Activated T-cell treated with anti-CD3 and anti-CD28 coated beads, Interleukin-2, amount 50 U/mL, for 4 hours (primary cell): ENCODE results near the gene AHCYL2. TPM values are rescaled to one million over a fixed set of nuclear protein-coding genes. Genes with fewer than 3 reads are reported as not detected.
"Not testable (repeated sequence)": the region's sequence is repeated elsewhere in the genome, so short reads cannot be mapped to it uniquely, and the experiment has no call there.

Experiments
- ATAC-seq, 2 donors: fragments of 200-7000 bp; cut with Tn5 transposase; one replicate each; pipeline ENCODE4 v1.10.0; 2021
- DNase-seq: peaks from one replicate; pipeline ENCODE4 v3.0.0-alpha.2; 2020
- H3K27me3 Mint-ChIP-seq: one replicate; pipeline ENCODE4 v1.8.0; 2021; ENCODE audit warnings: low read depth, mixed read lengths
- H3K36me3 Mint-ChIP-seq: one replicate; pipeline ENCODE4 v1.8.0; 2022; ENCODE audit warnings: mixed read lengths; ENCODE audit not compliant: insufficient read depth
- H3K4me1 Mint-ChIP-seq: one replicate; pipeline ENCODE4 v1.8.0; 2021; ENCODE audit warnings: low read depth, mixed read lengths
- H3K4me3 Mint-ChIP-seq: one replicate; pipeline ENCODE4 v1.8.0; 2021; ENCODE audit warnings: mild to moderate bottlenecking, moderate library complexity, mixed read lengths
- H3K9me3 Mint-ChIP-seq: one replicate; pipeline ENCODE4 v1.8.0; 2021; ENCODE audit warnings: mixed read lengths
- total RNA-seq, 3 donors: library from RNA; stranded (reverse); gene quantifications; one replicate each; pipeline ENCODE4 v1.2.1, GENCODE V29; 2021

AHCYL2 gene
- total RNA-seq, 3 donors from 2014 or later: 6.0 to 7.2 (median 6.5) TPM

GRCh38 chr7:129247087-129247486 lies 22.3 kb downstream of the AHCYL2 start:
- Mint-ChIP-seq H3K4me3 (no peak overlapping the region), H3K36me3 (peaks cover 15% of the 10 kb centered on the region), H3K27me3 (no peaks in the 10 kb centered on the region), H3K9me3 (peaks cover 4% of the 10 kb centered on the region), H3K4me1 (peaks cover 5% of the 10 kb centered on the region)
- ATAC-seq (no peak), DNase-seq (no peak)

- H3K27me3 Mint-ChIP-seq: no peaks in the 10 kb centered on the region
- H3K9me3 Mint-ChIP-seq: no peaks in the 10 kb centered on the region
- no peak for ATAC-seq
- peaks cover 2% of the 10 kb centered on the region for H3K36me3 Mint-ChIP-seq
- no peak overlapping the region for H3K4me3 Mint-ChIP-seq
- peaks cover 5% of the 10 kb centered on the region for H3K4me1 Mint-ChIP-seq
- DNase-seq: no peak
Observed at GRCh38 chr7:129252128-129252527, 27.3 kb downstream of the AHCYL2 start.

GRCh38 chr7:129252603-129253002 lies 27.8 kb downstream of the AHCYL2 start:
- ATAC-seq, H3K4me3 Mint-ChIP-seq, DNase-seq, H3K27me3 Mint-ChIP-seq, H3K4me1 Mint-ChIP-seq, H3K9me3 Mint-ChIP-seq, H3K36me3 Mint-ChIP-seq: not testable (repeated sequence)

- no peak for ATAC-seq
- no peak for DNase-seq
- Mint-ChIP-seq H3K9me3 (no peaks in the 10 kb centered on the region), H3K36me3 (no peaks in the 10 kb centered on the region), H3K4me3 (no peak overlapping the region), H3K27me3 (no peaks in the 10 kb centered on the region), H3K4me1 (peaks cover 20% of the 10 kb centered on the region)
Observed at GRCh38 chr7:129255800-129256199, 31.0 kb downstream of the AHCYL2 start.

GRCh38 chr7:129256221-129256620 lies 31.4 kb downstream of the AHCYL2 start:
- Mint-ChIP-seq H3K4me1 (peaks cover 20% of the 10 kb centered on the region), H3K9me3 (no peaks in the 10 kb centered on the region)
- ATAC-seq: no peak

GRCh38 chr7:129257168-129257567 lies 32.3 kb downstream of the AHCYL2 start:
- DNase-seq: no peak
- no peak overlapping the region for H3K4me3 Mint-ChIP-seq
- no peaks in the 10 kb centered on the region for H3K36me3 Mint-ChIP-seq
- H3K9me3 Mint-ChIP-seq: no peaks in the 10 kb centered on the region
- no peaks in the 10 kb centered on the region for H3K27me3 Mint-ChIP-seq
- peaks cover 19% of the 10 kb centered on the region for H3K4me1 Mint-ChIP-seq
- ATAC-seq: no peak

More at GRCh38 chr7:129256221-129256620, 31.4 kb downstream of the AHCYL2 start:
- DNase-seq: no peak
- H3K4me3 Mint-ChIP-seq: no peak overlapping the region
- H3K27me3 Mint-ChIP-seq: no peaks in the 10 kb centered on the region
- no peaks in the 10 kb centered on the region for H3K36me3 Mint-ChIP-seq

- H3K9me3 Mint-ChIP-seq: no peaks in the 10 kb centered on the region
- H3K4me3 Mint-ChIP-seq: peak overlapping the region; percentile 25
- H3K27me3 Mint-ChIP-seq: no peaks in the 10 kb centered on the region
- DNase-seq: no peak
- no peak for ATAC-seq
- peaks cover 25% of the 10 kb centered on the region for H3K4me1 Mint-ChIP-seq
- no peaks in the 10 kb centered on the region for H3K36me3 Mint-ChIP-seq
Observed at GRCh38 chr7:129258649-129259389, 34.0 kb downstream of the AHCYL2 start.

GRCh38 chr7:129262324-129262723 lies 37.5 kb downstream of the AHCYL2 start:
- Mint-ChIP-seq H3K36me3 (no peaks in the 10 kb centered on the region), H3K4me3 (no peak overlapping the region), H3K9me3 (no peaks in the 10 kb centered on the region), H3K27me3 (no peaks in the 10 kb centered on the region), H3K4me1 (peaks cover 25% of the 10 kb centered on the region)
- DNase-seq (no peak), ATAC-seq (no peak)

GRCh38 chr7:129263168-129263567 lies 38.3 kb downstream of the AHCYL2 start:
- DNase-seq: no peak
- peaks cover 24% of the 10 kb centered on the region for H3K4me1 Mint-ChIP-seq
- H3K36me3 Mint-ChIP-seq: no peaks in the 10 kb centered on the region
- no peak for ATAC-seq
- H3K9me3 Mint-ChIP-seq: no peaks in the 10 kb centered on the region
- H3K4me3 Mint-ChIP-seq: no peak overlapping the region
- no peaks in the 10 kb centered on the region for H3K27me3 Mint-ChIP-seq

GRCh38 chr7:129264534-129264933 lies 39.7 kb downstream of the AHCYL2 start:
- no peaks in the 10 kb centered on the region for H3K9me3 Mint-ChIP-seq
- no peaks in the 10 kb centered on the region for H3K27me3 Mint-ChIP-seq
- ATAC-seq (no peak), DNase-seq (no peak)
- H3K4me3 Mint-ChIP-seq: no peak overlapping the region
- H3K4me1 Mint-ChIP-seq: peaks cover 14% of the 10 kb centered on the region
- no peaks in the 10 kb centered on the region for H3K36me3 Mint-ChIP-seq

GRCh38 chr7:129265328-129265727 lies 40.5 kb downstream of the AHCYL2 start:
- no peak for ATAC-seq
- no peak overlapping the region for H3K4me3 Mint-ChIP-seq
- no peak for DNase-seq
- H3K4me1 Mint-ChIP-seq: peaks cover 9% of the 10 kb centered on the region
- H3K27me3 Mint-ChIP-seq: no peaks in the 10 kb centered on the region
- H3K36me3 Mint-ChIP-seq: no peaks in the 10 kb centered on the region
- no peaks in the 10 kb centered on the region for H3K9me3 Mint-ChIP-seq

GRCh38 chr7:129266181-129266580 lies 41.4 kb downstream of the AHCYL2 start:
- no peaks in the 10 kb centered on the region for H3K9me3 Mint-ChIP-seq
- no peak for DNase-seq
- ATAC-seq: no peak
- peaks cover 10% of the 10 kb centered on the region for H3K4me1 Mint-ChIP-seq
- H3K4me3 Mint-ChIP-seq: no peak overlapping the region
- no peaks in the 10 kb centered on the region for H3K36me3 Mint-ChIP-seq
- no peaks in the 10 kb centered on the region for H3K27me3 Mint-ChIP-seq

GRCh38 chr7:129270077-129270476 lies 45.2 kb downstream of the AHCYL2 start:
- ATAC-seq: no peak
- no peaks in the 10 kb centered on the region for H3K9me3 Mint-ChIP-seq

GRCh38 chr7:129271500-129272355 lies 46.9 kb downstream of the AHCYL2 start:
- Mint-ChIP-seq H3K9me3 (no peaks in the 10 kb centered on the region), H3K27me3 (no peaks in the 10 kb centered on the region), H3K4me1 (peaks cover 7% of the 10 kb centered on the region), H3K4me3 (peak overlapping the region; percentile 58), H3K36me3 (peaks cover 8% of the 10 kb centered on the region)
- ATAC-seq (peak; percentile 97 to 98), DNase-seq (peak; percentile 51)

More at GRCh38 chr7:129270077-129270476, 45.2 kb downstream of the AHCYL2 start:
- H3K4me3 Mint-ChIP-seq: no peak overlapping the region
- H3K36me3 Mint-ChIP-seq: peaks cover 8% of the 10 kb centered on the region
- H3K27me3 Mint-ChIP-seq: no peaks in the 10 kb centered on the region
- H3K4me1 Mint-ChIP-seq: peaks cover 7% of the 10 kb centered on the region
- DNase-seq: no peak

GRCh38 chr7:129273936-129274335 lies 49.1 kb downstream of the AHCYL2 start:
- H3K4me1 Mint-ChIP-seq: peaks cover 7% of the 10 kb centered on the region

More at GRCh38 chr7:129273936-129274335, 49.1 kb downstream of the AHCYL2 start:
- Mint-ChIP-seq H3K9me3 (no peaks in the 10 kb centered on the region), H3K36me3 (peaks cover 8% of the 10 kb centered on the region), H3K27me3 (no peaks in the 10 kb centered on the region), H3K4me3 (no peak overlapping the region)
- no peak for ATAC-seq
- DNase-seq: no peak
